GM12878 (cell line): ENCODE measurements around the gene ETS1. TPM values are rescaled to one million over a fixed set of nuclear protein-coding genes. Genes with fewer than 3 reads are reported as not detected.

ENCODE experiments used
- ATAC-seq: fragments of 200-7000 bp; cut with Tn5 transposase; 3 replicates; pipeline ENCODE4 v1.9.1; 2020; ENCODE audit warnings: mild to moderate bottlenecking, moderate library complexity
- BruUV-seq: library from RNA; stranded (reverse); fragments of 400-500 nt; replicated peaks from 2 replicates; lab custom pipeline; 2021; lab: Mats Ljungman, UMichigan
- CTCF ChIA-PET: fragments of 300-600 bp; sonication (Branson Sonifier 250); formaldehyde crosslinking; extraction: SDS; loops from one replicate; lab custom pipeline; 2021; ENCODE audit warnings: inconsistent platforms; lab: Yijun Ruan, JAX
- POLR2A ChIA-PET: fragments of 350-600 bp; formaldehyde crosslinking; extraction: SDS; loops from one replicate; lab custom pipeline; 2021; ENCODE audit warnings: inconsistent platforms; lab: Charles Lee
- RAD21 ChIA-PET: fragments of 300-600 bp; sonication (Branson Sonifier 250); formaldehyde crosslinking; loops from one replicate; lab custom pipeline; 2023; ENCODE audit warnings: antibody characterized with exemption; ENCODE audit not compliant: unreplicated experiment; lab: Charles Lee
- SMC1A ChIA-PET: fragments of 300-600 bp; sonication (Branson Sonifier 250); formaldehyde crosslinking; loops from one replicate; lab custom pipeline; 2023; ENCODE audit not compliant: unreplicated experiment, uncharacterized antibody; lab: Charles Lee
- DNase-seq: peaks from one replicate; pipeline ENCODE4 v3.0.0-alpha.2; 2011; ENCODE audit warnings: low read depth, low spot score
- FAIRE-seq: peaks from 3 replicates; lab custom pipeline; 2011; peaks lifted over from hg19 to GRCh38; lab: Jason Lieb, UNC
- H2AFZ ChIP-seq: 2 replicates; pipeline ENCODE4 v1.6.0; 2011; ENCODE audit warnings: low read depth, low read length, control low read depth; ENCODE audit not compliant: control insufficient read depth
- H3K27ac ChIP-seq: 2 replicates; pipeline ENCODE4 v1.5.1; 2011; ENCODE audit warnings: control low read depth; ENCODE audit not compliant: control insufficient read depth, insufficient read depth
- H3K27me3 ChIP-seq, 2 experiments: replicated peaks in 1 of 2; 2 replicates each; pipeline versions ENCODE4 v1.6.0 to v1.6.1; 2011; ENCODE audit warnings: low read length in 1 of 2; ENCODE audit not compliant: control insufficient read depth in 2 of 2, insufficient read depth in 2 of 2
- H3K36me3 ChIP-seq, 2 experiments: 2 replicates each; pipeline ENCODE4 v1.5.1; 2011; ENCODE audit warnings: low read length in 1 of 2; ENCODE audit not compliant: control insufficient read depth in 2 of 2, insufficient read depth in 2 of 2
- H3K4me1 ChIP-seq: 2 replicates; pipeline ENCODE4 v1.6.1; 2011; ENCODE audit warnings: mild to moderate bottlenecking, low read length, moderate library complexity, mixed read lengths; ENCODE audit not compliant: control insufficient read depth, insufficient read depth
- H3K4me2 ChIP-seq: 2 replicates; pipeline ENCODE4 v1.6.0; 2011; ENCODE audit warnings: control low read depth; ENCODE audit not compliant: control insufficient read depth, insufficient read depth
- H3K4me3 ChIP-seq: fragments of 200-600 bp; sonication (generic); 2 replicates; pipeline ENCODE4 v1.5.1; 2016
- H3K79me2 ChIP-seq: 2 replicates; pipeline ENCODE4 v1.6.0; 2011; ENCODE audit warnings: low read length; ENCODE audit not compliant: control insufficient read depth, insufficient read depth
- H3K9ac ChIP-seq: 2 replicates; pipeline ENCODE4 v1.8.0; 2011; ENCODE audit warnings: low read length, control low read depth, mixed read lengths; ENCODE audit not compliant: control insufficient read depth, insufficient read depth
- H3K9me3 ChIP-seq: replicated peaks from 3 replicates; pipeline ENCODE4 v1.5.1; 2011; ENCODE audit warnings: mild to moderate bottlenecking, low read length; ENCODE audit not compliant: control insufficient read depth, insufficient read depth
- H4K20me1 ChIP-seq: 2 replicates; pipeline ENCODE4 v1.6.0; 2011; ENCODE audit not compliant: control insufficient read depth, insufficient read depth
- CEBPB ChIP-seq, 2 experiments: fragments of 150-350 bp in 1 of 2; IDR thresholded peaks; 2 replicates each; pipeline ENCODE4 v1.6.1; 2012 to 2014; ENCODE audit warnings: low read depth in 2 of 2, low read length in 2 of 2, borderline replicate concordance in 1 of 2, inconsistent platforms in 1 of 2
- CEBPZ ChIP-seq: fragments of 150-350 bp; IDR thresholded peaks from 2 replicates; pipeline ENCODE4 v1.6.1; 2016; ENCODE audit warnings: low read depth, low read length
- IRF5 ChIP-seq: fragments of 450-650 bp; IDR thresholded peaks from 2 replicates; pipeline ENCODE4 v1.6.1; 2017; ENCODE audit warnings: borderline replicate concordance
- MLLT1 ChIP-seq: fragments of 450-650 bp; IDR thresholded peaks from 2 replicates; pipeline ENCODE4 v1.6.1; 2016; ENCODE audit warnings: mild to moderate bottlenecking
- ZNF24 ChIP-seq: fragments of 450-650 bp; IDR thresholded peaks from 2 replicates; pipeline ENCODE4 v1.6.1; 2017; ENCODE audit warnings: antibody characterized with exemption, mild to moderate bottlenecking
- WGBS: methylation state at CpG from one replicate; pipeline ENCODE4 v1.1.6; 2016; ENCODE audit warnings: low lambda C conversion rate; ENCODE audit not compliant: insufficient replicate concordance, insufficient coverage; ENCODE audit errors: missing lambda C conversion rate; 5-methylcytosine and 5-hydroxymethylcytosine counted together
- in situ Hi-C: fragments of 300-500 bp; cut with MboI; formaldehyde crosslinking; loops from 9 replicates; pipeline ENCODE4 v1.14.3; 2018; ENCODE audit warnings: mixed read lengths
- intact Hi-C: fragments of 100-400 bp; cut with micrococcal nuclease; formaldehyde crosslinking; loops from one replicate; pipeline ENCODE4 v1.14.2; 2022; ENCODE audit not compliant: unreplicated experiment
- polyA plus RNA-seq, 11 experiments: library from polyadenylated mRNA; depleted of rRNA in 4 of 11; unstranded in 6 of 11; stranded (reverse) in 5 of 11; fragments of >200 nt; fragmentation: Nextera tagmentation in 4 of 11; fragmentation: Illumina TruSeq in 1 of 11; extraction: Ambion mirVana in 4 of 11; extraction: Trizol in 1 of 11; gene quantifications; 1 replicate in 1 of 11; 2 replicates in 10 of 11; pipeline versions ENCODE4 v1.2.1 to v1.2.3, GENCODE V29; 2011 to 2016; ENCODE audit warnings: inconsistent platforms in 2 of 11, missing spikeins in 2 of 11, low read depth in 1 of 11
- total RNA-seq, 4 experiments: library from RNA; depleted of rRNA in 3 of 4; stranded (reverse); fragments of >200 nt in 3 of 4; fragmentation: Illumina TruSeq in 1 of 4; extraction: Trizol in 1 of 4; gene quantifications; 2 replicates each; pipeline versions ENCODE4 v1.2.1 to v1.2.3, GENCODE V29; 2013 to 2021

The ETS1 gene
- total and polyA plus RNA-seq, 10 of the 15 experiments (the other 5 are each of a cell fraction or from before 2014, with no cell fraction given): 12.5 to 112 (median 55.5) TPM

GRCh38 chr11:128507936-128508335 lies 79.4 kb downstream of the ETS1 start:
- 45% methylated on average over 6 of the region's 6 CpGs for WGBS
- no peak for DNase-seq
- no peak for FAIRE-seq
- H3K36me3 ChIP-seq: peaks cover 9 to 16% of the 10 kb centered on the region in 2 experiments
- H4K20me1 ChIP-seq: no peaks in the 10 kb centered on the region; the same call in 1 of the 2 replicates
- H3K79me2 ChIP-seq: peaks cover 98% of the 10 kb centered on the region
- peak overlapping the region; percentile 54; the same call in 1 of the 2 replicates for H3K27ac ChIP-seq
- H3K4me2 ChIP-seq: peak overlapping the region; percentile 38
- no peak overlapping the region for H2AFZ ChIP-seq
- H3K4me3 ChIP-seq: peak overlapping the region; percentile 25; the same call in 1 of the 2 replicates
- peak; percentile 6; the same call in 2 of the 3 replicates for ATAC-seq
- in situ Hi-C loops: no loop called here
- H3K4me1 ChIP-seq: peaks cover 37% of the 10 kb centered on the region
- no peaks in the 10 kb centered on the region for H3K27me3 ChIP-seq
- no TSS peak for BruUV-seq
- ChIA-PET POLR2A (interaction anchor here (0.6 to 2.5 kb wide), 3 partner anchors 10 to 205 kb away, joined by 5 to 9 read pairs (median 7); no protein-coding TSS in a partner anchor), CTCF (interaction anchor here (1.0 to 4.6 kb wide), 4 partner anchors 11 to 124 kb away, joined by 3 to 24 read pairs (median 3); no protein-coding TSS in a partner anchor), SMC1A (interaction anchor here (0.6 to 5.4 kb wide), 9 partner anchors 9 to 335 kb away, joined by 3 to 52 read pairs (median 5); no protein-coding TSS in a partner anchor), RAD21 (interaction anchor here (1.4 to 2.9 kb wide), 2 partner anchors 11 to 20 kb away, joined by 3 to 16 read pairs; no protein-coding TSS in a partner anchor)
- TF ChIP-seq ZNF24 (no peak), IRF5 (no peak), MLLT1 (0 out of 2 replicates have a peak, but pooled peaks have one; percentile 45), CEBPB (IDR thresholded peaks at IDR 0.05; ENCODE audit: borderline replicate concordance in 1 of 2, low read depth in 2 of 2, low read length in 2 of 2) (no peak), CEBPZ (no peak)
- intact Hi-C loops: no loop called here
- no peaks in the 10 kb centered on the region for H3K9me3 ChIP-seq
- H3K9ac ChIP-seq: 0 out of 2 replicates have a peak overlapping the region, but pooled peaks have one; percentile 27
